Psoas muscle (tissue), 8 donors: ENCODE data around the gene FITM1. TPM values are rescaled to one million over a fixed set of nuclear protein-coding genes. Genes with fewer than 3 reads are reported as not detected.

Experiments used
- ATAC-seq, 4 donors: fragments of 200-7000 bp; cut with Tn5 transposase; one replicate each; pipeline ENCODE4 v1.9.1; 2020; ENCODE audit warnings: moderate library complexity in 3 of 4, mild to moderate bottlenecking in 2 of 4
- DNase-seq, 2 donors: peaks; one replicate each; pipeline ENCODE4 v3.0.0-alpha.2; 2020
- H3K27ac ChIP-seq: fragments of 200-600 bp; one replicate; pipeline ENCODE4 v1.8.0; 2022
- H3K27me3 ChIP-seq, 3 donors: fragments of 200-600 bp in 1 of 3; one replicate each; pipeline versions ENCODE4 v1.6.1 to v1.8.0; 2013 to 2022; ENCODE audit warnings: low read length in 2 of 3, mild to moderate bottlenecking in 2 of 3, moderate library complexity in 1 of 3; ENCODE audit not compliant: insufficient read depth in 3 of 3
- H3K36me3 ChIP-seq, 2 donors: fragments of 200-600 bp in 1 of 2; one replicate each; pipeline versions ENCODE4 v1.6.1 to v1.8.0; 2013 to 2022; ENCODE audit warnings: low read depth in 1 of 2, mild to moderate bottlenecking in 1 of 2, moderate library complexity in 1 of 2; ENCODE audit not compliant: insufficient read depth in 1 of 2
- H3K4me1 ChIP-seq: fragments of 200-600 bp; one replicate; pipeline ENCODE4 v1.8.0; 2022
- H3K4me3 ChIP-seq: fragments of 200-600 bp; one replicate; pipeline ENCODE4 v1.8.0; 2022; ENCODE audit warnings: mild to moderate bottlenecking
- H3K9me3 ChIP-seq: fragments of 200-600 bp; one replicate; pipeline ENCODE4 v1.8.0; 2022
- CTCF ChIP-seq: fragments of 200-600 bp; IDR thresholded peaks from one replicate; pipeline ENCODE4 v1.8.0; 2022; ENCODE audit warnings: antibody characterized with exemption
- WGBS, 3 donors: extraction: QIAGEN DNeasy Blood & Tissue Kit; methylation state at CpG; one replicate each; pipeline versions ENCODE4 v1.1.6 to v1.1.7; 2013; 5-methylcytosine and 5-hydroxymethylcytosine counted together
- intact Hi-C, 2 donors: fragments of 100-400 bp; cut with DNase I; formaldehyde crosslinking; loops; one replicate each; pipeline versions ENCODE4 v1.11.0 to v1.14.2; 2022
- polyA plus RNA-seq, 3 donors: library from polyadenylated mRNA; stranded (reverse); fragments of 200-250 nt; gene quantifications; one replicate each; pipeline ENCODE4 v1.2.3, GENCODE V29; 2013
- total RNA-seq, 4 donors: library from RNA; stranded (reverse); fragmentation: NEBNext Ultra II Directional in 2 of 4; extraction: Animal tissue kit (Norgen Biotek cat#: 25700) in 2 of 4; gene quantifications; one replicate each; pipeline versions ENCODE4 v1.2.1 to v1.2.4, GENCODE V29; 2021 to 2023
- donor health status: healthy with polysubstance abuse.
- donor health status: DM: no; HTN: no; CAD: no; lungs with moderate emphysema.
- donor health status: Bipolar disorder and iron deficiency.
- donor health status: healthy.
- donor health status: DM: yes; HTN: yes; CAD: no.
- donor health status: DM: no; HTN: no; CAD: no.
- donor health status: DM: no; HTN: no; CAD: no.
- donor health status: DM: yes; HTN: yes; CAD: no.

The FITM1 gene
- total and polyA plus RNA-seq, 7 donors = 72.8 to 167 (median 130) TPM

GRCh38 chr14:24167469-24168114, 37.1 kb downstream of the FITM1 start:
- H3K4me3 ChIP-seq = no peak overlapping the region
- DNase-seq = no peak
- H3K9me3 ChIP-seq = no peaks in the 10 kb centered on the region
- no peak for TF ChIP-seq CTCF
- 85 to 95% (median 88%) methylated on average over 3 of the region's 3 CpGs for WGBS, 3 donors
- peaks cover 12% of the 10 kb centered on the region for H3K4me1 ChIP-seq
- no peak overlapping the region for H3K27ac ChIP-seq
- ATAC-seq = no peak
- H3K27me3 ChIP-seq = peaks cover 0 to 32% (median 0%) of the 10 kb centered on the region in 3 donors
- H3K36me3 ChIP-seq = peaks cover 13 to 50% of the 10 kb centered on the region in 2 donors
- intact Hi-C loops = no loop called here

- DNase-seq (peak; percentile 57 to 79), ATAC-seq (peak; percentile 37 to 69 (median 65))
- Histone ChIP-seq H3K27me3 (peaks cover 0 to 36% (median 0%) of the 10 kb centered on the region in 3 donors), H3K4me1 (peaks cover 11% of the 10 kb centered on the region), H3K9me3 (no peaks in the 10 kb centered on the region), H3K36me3 (peaks cover 3 to 16% of the 10 kb centered on the region in 2 donors), H3K4me3 (peak within 1 kb of the TSS; percentile 40), H3K27ac (no peak within 1 kb of the TSS)
- WGBS, 3 donors = 7 to 11% (median 11%) methylated on average over 62 to 63 of the region's 63 CpGs
- intact Hi-C loops = no loop called here
- no peak for TF ChIP-seq CTCF
These were observed 41.2 kb downstream of the FITM1 start, which contains the start of gene REC8 for GRCh38 chr14:24171422-24172260. TSS of gene REC8 (plus strand) at chr14:24172080. CDS start at chr14:24172553, 473 bp downstream.

GRCh38 chr14:24172261-24172860, 41.9 kb downstream of the FITM1 start:
- intact Hi-C loops = no loop called here
- Histone ChIP-seq H3K27me3 (peaks cover 0 to 36% (median 0%) of the 10 kb centered on the region in 3 donors), H3K9me3 (no peaks in the 10 kb centered on the region), H3K27ac (no peak overlapping the region), H3K36me3 (peaks cover 0 to 16% of the 10 kb centered on the region in 2 donors), H3K4me1 (peaks cover 11% of the 10 kb centered on the region), H3K4me3 (peak overlapping the region; percentile 40)
- DNase-seq (peak in 1 of 2 donors; percentile 46), ATAC-seq (peak; percentile 2 to 37 (median 22))
- 20 to 27% (median 23%) methylated on average over 30 of the region's 30 CpGs for WGBS, 3 donors
- TF ChIP-seq CTCF = no peak

GRCh38 chr14:24172871-24173281, 42.4 kb downstream of the FITM1 start:
- H3K36me3 ChIP-seq = peaks cover 0 to 16% of the 10 kb centered on the region in 2 donors
- H3K4me1 ChIP-seq = peaks cover 11% of the 10 kb centered on the region
- peaks cover 0 to 36% (median 0%) of the 10 kb centered on the region in 3 donors for H3K27me3 ChIP-seq
- H3K27ac ChIP-seq = no peak overlapping the region
- no peaks in the 10 kb centered on the region for H3K9me3 ChIP-seq
- 41 to 47% (median 44%) methylated on average over 20 of the region's 20 CpGs for WGBS, 3 donors
- TF ChIP-seq CTCF = no peak
- ATAC-seq (peak; percentile 9 to 50 (median 34)), DNase-seq (peak in 1 of 2 donors; percentile 47)
- intact Hi-C loops = no loop called here
- H3K4me3 ChIP-seq = no peak overlapping the region
